PC-3 (cell line): Measurements from ENCODE around the gene CRTAC1. TPM values are rescaled to one million over a fixed set of nuclear protein-coding genes. Genes with fewer than 3 reads are reported as not detected.

Source experiments
- ATAC-seq: fragments of 200-7000 bp; cut with Tn5 transposase; 2 replicates; pipeline ENCODE4 v1.9.1; 2020; ENCODE audit warnings: mild to moderate bottlenecking, moderate library complexity
- BruUV-seq: library from RNA; stranded (reverse); fragments of 400-500 nt; replicated peaks from 2 replicates; lab custom pipeline; 2021; lab: Mats Ljungman, UMichigan
- CTCF ChIA-PET: fragments of 300-600 bp; sonication (Branson Sonifier 250); formaldehyde crosslinking; loops from one replicate; lab custom pipeline; 2022; ENCODE audit warnings: antibody characterized with exemption; lab: Charles Lee
- POLR2A ChIA-PET: fragments of 300-600 bp; sonication (Branson Sonifier 250); formaldehyde crosslinking; loops from one replicate; lab custom pipeline; 2022; ENCODE audit warnings: antibody characterized with exemption; ENCODE audit not compliant: unreplicated experiment; lab: Charles Lee
- DNase-seq: peaks from one replicate; pipeline ENCODE4 v3.0.0-alpha.2; 2015
- H2AFZ ChIP-seq: fragments of 300-600 bp; sonication (generic); 2 replicates; pipeline ENCODE4 v1.6.0; 2016; ENCODE audit warnings: antibody characterized with exemption, low read length
- H3F3A ChIP-seq: fragments of 300-600 bp; sonication (generic); one replicate; pipeline ENCODE4 v1.6.0; 2017; ENCODE audit warnings: antibody characterized with exemption, low read length, control low read depth, mild to moderate bottlenecking; ENCODE audit not compliant: unreplicated experiment
- H3K27ac ChIP-seq: fragments of 300-600 bp; sonication (generic); 2 replicates; pipeline ENCODE4 v1.5.1; 2016; ENCODE audit warnings: mild to moderate bottlenecking, low read length
- H3K27me3 ChIP-seq: fragments of 300-600 bp; sonication (generic); 2 replicates; pipeline ENCODE4 v1.6.1; 2016; ENCODE audit warnings: low read length, mixed read lengths
- H3K36me3 ChIP-seq: fragments of 300-600 bp; sonication (generic); 2 replicates; pipeline ENCODE4 v1.6.1; 2016; ENCODE audit warnings: low read depth, mixed run types, low read length, mixed read lengths
- H3K4me1 ChIP-seq: fragments of 300-600 bp; sonication (generic); 2 replicates; pipeline ENCODE4 v1.5.1; 2016; ENCODE audit warnings: low read length; ENCODE audit not compliant: insufficient read depth
- H3K4me2 ChIP-seq: fragments of 300-600 bp; sonication (generic); 2 replicates; pipeline ENCODE4 v1.6.0; 2016; ENCODE audit warnings: low read length
- H3K4me3 ChIP-seq: fragments of 300-600 bp; sonication (generic); 2 replicates; pipeline ENCODE4 v1.5.1; 2016; ENCODE audit warnings: mild to moderate bottlenecking, low read length, mixed read lengths
- H3K79me2 ChIP-seq: fragments of 300-600 bp; sonication (generic); 2 replicates; pipeline ENCODE4 v1.6.1; 2017; ENCODE audit warnings: low read length, mixed read lengths
- H3K9ac ChIP-seq: fragments of 300-600 bp; sonication (generic); 2 replicates; pipeline ENCODE4 v1.6.0; 2016; ENCODE audit warnings: mild to moderate bottlenecking, low read length
- H3K9me2 ChIP-seq: fragments of 300-600 bp; sonication (generic); replicated peaks from 2 replicates; pipeline ENCODE4 v1.6.1; 2016; ENCODE audit warnings: mixed run types, low read length, mixed read lengths
- H3K9me3 ChIP-seq: fragments of 300-600 bp; sonication (generic); 2 replicates; pipeline ENCODE4 v1.6.1; 2016; ENCODE audit warnings: low read length, mixed read lengths
- H4K20me1 ChIP-seq: fragments of 300-600 bp; sonication (generic); 2 replicates; pipeline ENCODE4 v1.6.1; 2016; ENCODE audit warnings: low read length, mixed read lengths
- EZH2 ChIP-seq: fragments of 300-600 bp; sonication (generic); IDR thresholded peaks from one replicate; pipeline ENCODE4 v1.6.1; 2017; ENCODE audit warnings: antibody characterized with exemption, mild to moderate bottlenecking, low read length; ENCODE audit not compliant: unreplicated experiment
- EZH2phosphoT487 ChIP-seq: fragments of 300-600 bp; sonication (generic); IDR thresholded peaks from 2 replicates; pipeline ENCODE4 v1.6.1; 2018; ENCODE audit warnings: mild to moderate bottlenecking, antibody characterized with exemption, low read length, borderline replicate concordance
- intact Hi-C: fragments of 100-400 bp; cut with micrococcal nuclease; formaldehyde crosslinking; loops from 2 replicates; pipeline ENCODE4 v1.9.0; 2023
- total RNA-seq: library from RNA; depleted of rRNA; stranded (reverse); fragments of >200 nt; gene quantifications from 2 replicates; pipeline ENCODE4 v1.2.3, GENCODE V29; 2014
- TF ChIP-seq, protein P1 (sequence below): fragments of 300-600 bp; sonication (generic); conservative IDR thresholded peaks from 2 replicates; pipeline ENCODE4 v1.5.1; 2017; ENCODE audit warnings: antibody characterized with exemption, low read depth, mild to moderate bottlenecking, low read length

Gene CRTAC1
- total RNA-seq, 1 experiment from 2014 or later, result not detected

DNA sequence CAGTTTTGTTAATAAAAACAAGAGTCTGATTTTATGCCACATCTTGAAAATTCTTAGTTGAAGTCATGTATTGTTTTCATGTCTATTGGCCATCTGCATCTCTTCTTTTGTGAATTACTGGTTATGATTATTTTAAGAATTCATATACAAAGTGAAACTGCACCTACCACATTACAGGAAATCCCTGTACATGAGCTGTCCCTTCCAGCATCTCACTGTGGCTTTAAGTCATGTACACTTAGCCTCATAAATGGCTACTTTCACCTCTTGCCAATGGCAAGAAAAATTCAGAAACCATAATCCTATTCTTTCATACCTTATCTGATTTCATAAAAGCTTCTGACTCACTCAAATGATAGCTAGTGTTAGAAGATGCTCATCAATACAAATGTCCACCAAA is 48.6 kb downstream of the CRTAC1 start:
- Histone ChIP-seq H3K27me3 (peaks cover 95% of the 10 kb centered on the region), H3K9ac (no peak overlapping the region), H3K9me3 (no peaks in the 10 kb centered on the region), H3K4me1 (no peaks in the 10 kb centered on the region), H3K27ac (no peak overlapping the region), H3K9me2 (no peaks in the 10 kb centered on the region), H3F3A (no peaks in the 10 kb centered on the region), H4K20me1 (no peaks in the 10 kb centered on the region), H3K4me2 (no peak overlapping the region), H3K79me2 (no peaks in the 10 kb centered on the region), H3K4me3 (no peak overlapping the region), H3K36me3 (no peaks in the 10 kb centered on the region), H2AFZ (no peak overlapping the region)
- ChIA-PET POLR2A (no interaction called here), CTCF (no interaction called here)
- BruUV-seq, result no TSS peak
- no peak for DNase-seq
- no peak for TF ChIP-seq EZH2
- TF ChIP-seq, protein P1, sequence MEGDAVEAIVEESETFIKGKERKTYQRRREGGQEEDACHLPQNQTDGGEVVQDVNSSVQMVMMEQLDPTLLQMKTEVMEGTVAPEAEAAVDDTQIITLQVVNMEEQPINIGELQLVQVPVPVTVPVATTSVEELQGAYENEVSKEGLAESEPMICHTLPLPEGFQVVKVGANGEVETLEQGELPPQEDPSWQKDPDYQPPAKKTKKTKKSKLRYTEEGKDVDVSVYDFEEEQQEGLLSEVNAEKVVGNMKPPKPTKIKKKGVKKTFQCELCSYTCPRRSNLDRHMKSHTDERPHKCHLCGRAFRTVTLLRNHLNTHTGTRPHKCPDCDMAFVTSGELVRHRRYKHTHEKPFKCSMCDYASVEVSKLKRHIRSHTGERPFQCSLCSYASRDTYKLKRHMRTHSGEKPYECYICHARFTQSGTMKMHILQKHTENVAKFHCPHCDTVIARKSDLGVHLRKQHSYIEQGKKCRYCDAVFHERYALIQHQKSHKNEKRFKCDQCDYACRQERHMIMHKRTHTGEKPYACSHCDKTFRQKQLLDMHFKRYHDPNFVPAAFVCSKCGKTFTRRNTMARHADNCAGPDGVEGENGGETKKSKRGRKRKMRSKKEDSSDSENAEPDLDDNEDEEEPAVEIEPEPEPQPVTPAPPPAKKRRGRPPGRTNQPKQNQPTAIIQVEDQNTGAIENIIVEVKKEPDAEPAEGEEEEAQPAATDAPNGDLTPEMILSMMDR, result no peak
- TF ChIP-seq EZH2phosphoT487, result no peak
- no peak for ATAC-seq
- intact Hi-C loops, result no loop called here

DNA sequence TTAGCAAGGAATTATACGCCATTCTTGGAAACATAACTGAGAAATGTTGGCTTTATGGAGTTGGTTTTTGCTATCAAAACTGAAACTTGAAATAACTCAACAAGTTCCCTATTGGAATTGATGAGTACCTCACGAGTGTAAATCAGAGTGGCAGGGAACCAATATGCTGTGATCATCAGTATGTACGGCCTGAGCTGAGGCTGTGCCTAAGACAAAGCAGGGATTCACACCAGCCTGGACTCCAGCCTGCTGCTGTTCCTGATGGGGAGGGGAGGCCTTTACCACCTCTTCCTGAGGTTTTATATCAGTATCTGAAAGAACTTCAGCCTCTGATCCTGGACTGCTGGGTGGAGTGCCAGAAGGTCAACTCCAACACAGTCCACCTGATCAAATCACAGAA is 52.7 kb downstream of the CRTAC1 start:
- no peak for ATAC-seq
- Histone ChIP-seq H3K27me3 (peaks cover 96% of the 10 kb centered on the region), H3K4me2 (no peak overlapping the region), H3K9ac (no peak overlapping the region), H3F3A (no peaks in the 10 kb centered on the region), H3K27ac (no peak overlapping the region), H3K9me3 (no peaks in the 10 kb centered on the region), H3K36me3 (no peaks in the 10 kb centered on the region), H3K4me3 (no peak overlapping the region), H3K9me2 (no peaks in the 10 kb centered on the region), H2AFZ (no peak overlapping the region), H3K4me1 (no peaks in the 10 kb centered on the region), H3K79me2 (no peaks in the 10 kb centered on the region), H4K20me1 (no peaks in the 10 kb centered on the region)
- ChIA-PET POLR2A (no interaction called here), CTCF (no interaction called here)
- intact Hi-C loops, result no loop called here
- BruUV-seq, result no TSS peak
- no peak for DNase-seq
- TF ChIP-seq, protein P1, result no peak

DNA sequence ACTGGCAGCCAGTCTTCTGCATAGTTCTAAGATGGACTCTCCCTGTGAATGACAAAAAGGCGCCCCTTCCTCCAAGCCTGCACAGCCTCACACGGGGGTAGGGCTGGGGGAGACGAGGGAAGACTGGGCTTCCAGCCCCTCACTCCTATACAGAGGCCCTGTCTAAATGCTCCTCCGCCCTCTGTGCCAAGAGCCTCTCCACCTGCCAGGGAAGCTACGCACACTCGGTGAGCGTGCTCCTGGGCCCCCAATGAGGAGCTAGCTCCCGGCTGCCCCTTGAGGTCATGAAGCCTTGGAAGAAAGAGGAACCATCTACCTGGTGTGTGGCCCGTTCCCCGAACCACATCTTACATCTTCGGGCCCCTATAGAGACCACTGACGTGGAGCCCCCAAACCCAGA is 54.8 kb downstream of the CRTAC1 start:
- H3K9ac ChIP-seq, result no peak overlapping the region
- no peaks in the 10 kb centered on the region for H3F3A ChIP-seq
- no peaks in the 10 kb centered on the region for H3K79me2 ChIP-seq
- H3K4me3 ChIP-seq, result no peak overlapping the region
- no peaks in the 10 kb centered on the region for H3K4me1 ChIP-seq
- CTCF ChIA-PET, result no interaction called here
- no peak overlapping the region for H3K27ac ChIP-seq
- H4K20me1 ChIP-seq, result no peaks in the 10 kb centered on the region
- no peak for ATAC-seq
- peaks cover 96% of the 10 kb centered on the region for H3K27me3 ChIP-seq
- intact Hi-C loops, result no loop called here
- no peak for DNase-seq
- BruUV-seq, result no TSS peak
- H2AFZ ChIP-seq, result no peak overlapping the region
- no peaks in the 10 kb centered on the region for H3K9me3 ChIP-seq
- no peaks in the 10 kb centered on the region for H3K36me3 ChIP-seq
- H3K9me2 ChIP-seq, result no peaks in the 10 kb centered on the region
- TF ChIP-seq, protein P1, result no peak
- no peak for TF ChIP-seq EZH2
- TF ChIP-seq EZH2phosphoT487, result no peak
- H3K4me2 ChIP-seq, result no peak overlapping the region
- POLR2A ChIA-PET, result no interaction called here
